ENCODE measurements around the gene METTL27. TPM values are rescaled to one million over a fixed set of nuclear protein-coding genes. Genes with fewer than 3 reads are reported as not detected.
A peak's percentile ranks its signal among the peaks of the same experiment; 100 is the strongest.

Gene METTL27
- total and polyA plus RNA-seq, 2 experiments from 2014 or later = 10.1 to 11.0 TPM

GRCh38 chr7:73828972-73829371 lies 13.3 kb downstream of the METTL27 start (continued):
- TF ChIP-seq, protein P1, sequence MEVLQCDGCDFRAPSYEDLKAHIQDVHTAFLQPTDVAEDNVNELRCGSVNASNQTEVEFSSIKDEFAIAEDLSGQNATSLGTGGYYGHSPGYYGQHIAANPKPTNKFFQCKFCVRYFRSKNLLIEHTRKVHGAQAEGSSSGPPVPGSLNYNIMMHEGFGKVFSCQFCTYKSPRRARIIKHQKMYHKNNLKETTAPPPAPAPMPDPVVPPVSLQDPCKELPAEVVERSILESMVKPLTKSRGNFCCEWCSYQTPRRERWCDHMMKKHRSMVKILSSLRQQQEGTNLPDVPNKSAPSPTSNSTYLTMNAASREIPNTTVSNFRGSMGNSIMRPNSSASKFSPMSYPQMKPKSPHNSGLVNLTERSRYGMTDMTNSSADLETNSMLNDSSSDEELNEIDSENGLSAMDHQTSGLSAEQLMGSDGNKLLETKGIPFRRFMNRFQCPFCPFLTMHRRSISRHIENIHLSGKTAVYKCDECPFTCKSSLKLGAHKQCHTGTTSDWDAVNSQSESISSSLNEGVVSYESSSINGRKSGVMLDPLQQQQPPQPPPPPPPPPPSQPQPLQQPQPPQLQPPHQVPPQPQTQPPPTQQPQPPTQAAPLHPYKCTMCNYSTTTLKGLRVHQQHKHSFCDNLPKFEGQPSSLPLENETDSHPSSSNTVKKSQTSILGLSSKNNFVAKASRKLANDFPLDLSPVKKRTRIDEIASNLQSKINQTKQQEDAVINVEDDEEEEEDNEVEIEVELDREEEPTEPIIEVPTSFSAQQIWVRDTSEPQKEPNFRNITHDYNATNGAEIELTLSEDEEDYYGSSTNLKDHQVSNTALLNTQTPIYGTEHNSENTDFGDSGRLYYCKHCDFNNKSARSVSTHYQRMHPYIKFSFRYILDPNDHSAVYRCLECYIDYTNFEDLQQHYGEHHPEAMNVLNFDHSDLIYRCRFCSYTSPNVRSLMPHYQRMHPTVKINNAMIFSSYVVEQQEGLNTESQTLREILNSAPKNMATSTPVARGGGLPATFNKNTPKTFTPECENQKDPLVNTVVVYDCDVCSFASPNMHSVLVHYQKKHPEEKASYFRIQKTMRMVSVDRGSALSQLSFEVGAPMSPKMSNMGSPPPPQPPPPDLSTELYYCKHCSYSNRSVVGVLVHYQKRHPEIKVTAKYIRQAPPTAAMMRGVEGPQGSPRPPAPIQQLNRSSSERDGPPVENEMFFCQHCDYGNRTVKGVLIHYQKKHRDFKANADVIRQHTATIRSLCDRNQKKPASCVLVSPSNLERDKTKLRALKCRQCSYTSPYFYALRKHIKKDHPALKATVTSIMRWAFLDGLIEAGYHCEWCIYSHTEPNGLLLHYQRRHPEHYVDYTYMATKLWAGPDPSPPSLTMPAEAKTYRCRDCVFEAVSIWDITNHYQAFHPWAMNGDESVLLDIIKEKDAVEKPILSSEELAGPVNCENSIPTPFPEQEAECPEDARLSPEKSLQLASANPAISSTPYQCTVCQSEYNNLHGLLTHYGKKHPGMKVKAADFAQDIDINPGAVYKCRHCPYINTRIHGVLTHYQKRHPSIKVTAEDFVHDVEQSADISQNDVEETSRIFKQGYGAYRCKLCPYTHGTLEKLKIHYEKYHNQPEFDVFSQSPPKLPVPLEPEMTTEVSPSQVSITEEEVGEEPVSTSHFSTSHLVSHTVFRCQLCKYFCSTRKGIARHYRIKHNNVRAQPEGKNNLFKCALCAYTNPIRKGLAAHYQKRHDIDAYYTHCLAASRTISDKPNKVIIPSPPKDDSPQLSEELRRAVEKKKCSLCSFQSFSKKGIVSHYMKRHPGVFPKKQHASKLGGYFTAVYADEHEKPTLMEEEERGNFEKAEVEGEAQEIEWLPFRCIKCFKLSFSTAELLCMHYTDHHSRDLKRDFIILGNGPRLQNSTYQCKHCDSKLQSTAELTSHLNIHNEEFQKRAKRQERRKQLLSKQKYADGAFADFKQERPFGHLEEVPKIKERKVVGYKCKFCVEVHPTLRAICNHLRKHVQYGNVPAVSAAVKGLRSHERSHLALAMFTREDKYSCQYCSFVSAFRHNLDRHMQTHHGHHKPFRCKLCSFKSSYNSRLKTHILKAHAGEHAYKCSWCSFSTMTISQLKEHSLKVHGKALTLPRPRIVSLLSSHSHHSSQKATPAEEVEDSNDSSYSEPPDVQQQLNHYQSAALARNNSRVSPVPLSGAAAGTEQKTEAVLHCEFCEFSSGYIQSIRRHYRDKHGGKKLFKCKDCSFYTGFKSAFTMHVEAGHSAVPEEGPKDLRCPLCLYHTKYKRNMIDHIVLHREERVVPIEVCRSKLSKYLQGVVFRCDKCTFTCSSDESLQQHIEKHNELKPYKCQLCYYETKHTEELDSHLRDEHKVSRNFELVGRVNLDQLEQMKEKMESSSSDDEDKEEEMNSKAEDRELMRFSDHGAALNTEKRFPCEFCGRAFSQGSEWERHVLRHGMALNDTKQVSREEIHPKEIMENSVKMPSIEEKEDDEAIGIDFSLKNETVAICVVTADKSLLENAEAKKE (CRISPR knock-in tag; IDR thresholded peaks at IDR 0.05) = no peak
- TF ChIP-seq JUNB (IDR thresholded peaks at IDR 0.05; ENCODE audit: unreplicated experiment) = no peak
- TF ChIP-seq ZNF114 (CRISPR knock-in tag; IDR thresholded peaks at IDR 0.05) = no peak
- TF ChIP-seq POLR2AphosphoS5 (IDR thresholded peaks at IDR 0.05; ENCODE audit: low read depth) = no peak
- no peak for TF ChIP-seq ETS1 (IDR thresholded peaks at IDR 0.05)

- no peak for DNase-seq (ENCODE audit: low spot score)
- no peak overlapping the region for H2AFZ ChIP-seq
- TF ChIP-seq, protein P1 (CRISPR knock-in tag; IDR thresholded peaks at IDR 0.05) = no peak
Measured at GRCh38 chr7:73828107-73828803, 14.1 kb downstream of the METTL27 start.

More at GRCh38 chr7:73828107-73828803, 14.1 kb downstream of the METTL27 start:
- Histone ChIP-seq H3K4me3 (peak overlapping the region; percentile 29; the same call in 1 of the 2 replicates), H3K4me1 (ENCODE audit: insufficient read depth) (peaks cover 66% of the 10 kb centered on the region), H3K27me3 (ENCODE audit: insufficient read depth) (no peaks in the 10 kb centered on the region), H3K27ac (ENCODE audit: low read depth) (no peak overlapping the region), H3F3A (replicated peaks; ENCODE audit: low read depth) (peaks cover 10% of the 10 kb centered on the region), H3K4me2 (peak overlapping the region; percentile 68), H3K79me2 (replicated peaks; ENCODE audit: insufficient read depth) (no peaks in the 10 kb centered on the region), H3K9me2 (ENCODE audit: insufficient read depth) (no peaks in the 10 kb centered on the region), H4K20me1 (replicated peaks; ENCODE audit: insufficient read depth) (no peaks in the 10 kb centered on the region), H3K36me3 (ENCODE audit: insufficient read depth) (no peaks in the 10 kb centered on the region)
- H3K4me3 Mint-ChIP-seq = peak overlapping the region; percentile 45; the same call in 1 of the 3 replicates
- H3K27me3 Mint-ChIP-seq (ENCODE audit: insufficient read depth, low read depth, poor library complexity) = peaks cover 10% of the 10 kb centered on the region
- H3K9me3 Mint-ChIP-seq = no peaks in the 10 kb centered on the region
- no peaks in the 10 kb centered on the region for H3K36me3 Mint-ChIP-seq (ENCODE audit: low read depth)
- H3K27ac Mint-ChIP-seq = peak overlapping the region; percentile 79; the same call in 1 of the 2 replicates
- ATAC-seq = no peak
- H3K4me1 Mint-ChIP-seq = peaks cover 69% of the 10 kb centered on the region
